Testis (tissue), 3 donors: ENCODE results near the gene EXOC8. TPM values are rescaled to one million over a fixed set of nuclear protein-coding genes. Genes with fewer than 3 reads are reported as not detected.

Experiments
- DNase-seq: peaks from one replicate; pipeline ENCODE4 v3.0.0-alpha.2; 2019
- H3K27ac ChIP-seq, 2 donors: fragments of 200-600 bp; sonication (generic); one replicate each; pipeline ENCODE4 v1.5.1; 2019
- H3K27me3 ChIP-seq: fragments of 200-600 bp; sonication (generic); one replicate; pipeline ENCODE4 v1.5.1; 2019
- H3K36me3 ChIP-seq: fragments of 200-600 bp; sonication (generic); one replicate; pipeline ENCODE4 v1.5.1; 2017; ENCODE audit warnings: low read depth; ENCODE audit errors: missing control alignments
- H3K4me1 ChIP-seq: fragments of 200-600 bp; sonication (generic); one replicate; pipeline ENCODE4 v1.5.1; 2019
- H3K4me3 ChIP-seq, 2 donors: fragments of 200-600 bp; sonication (generic); one replicate each; pipeline ENCODE4 v1.5.1; 2017 to 2019
- H3K9me3 ChIP-seq: fragments of 200-600 bp; sonication (generic); one replicate; pipeline ENCODE4 v1.5.1; 2017
- POLR2A ChIP-seq: fragments of 450-650 bp; IDR thresholded peaks from one replicate; pipeline ENCODE4 v1.6.1; 2017; ENCODE audit warnings: antibody characterized with exemption, mild to moderate bottlenecking, moderate library complexity
- WGBS, 2 donors: methylation state at CpG; one replicate each; pipeline ENCODE4 v1.1.5; 2018; 5-methylcytosine and 5-hydroxymethylcytosine counted together
- intact Hi-C: fragments of 100-400 bp; cut with DNase I; formaldehyde crosslinking; loops from one replicate; pipeline ENCODE4 v1.15.1; 2023; ENCODE audit warnings: low total_unique reads
- polyA plus RNA-seq: library from polyadenylated mRNA; stranded (reverse); fragments of 350-450 nt; fragmentation: Illumina TruSeq; extraction: RNeasy Lipid Tissue Mini Kit (QIAGEN cat#74804); gene quantifications from one replicate; pipeline ENCODE4 v1.2.3, GENCODE V29; 2014; ENCODE audit warnings: low read depth, low replicate concordance; ENCODE audit not compliant: insufficient read depth
- total RNA-seq, 2 donors: library from RNA; depleted of rRNA; stranded (reverse); fragments of >200 nt; gene quantifications; one replicate each; pipeline ENCODE4 v1.2.3, GENCODE V29; 2016
- TF ChIP-seq, protein P1 (sequence below), 3 experiments: fragments of 450-650 bp in 2 of 3; fragments of 200-600 bp in 1 of 3; sonication (generic) in 1 of 3; IDR thresholded peaks; one replicate each; pipeline ENCODE4 v1.5.1; 2016 to 2019; ENCODE audit warnings: antibody characterized with exemption in 3 of 3, mild to moderate bottlenecking in 2 of 3, moderate library complexity in 1 of 3

EXOC8 gene
- total and polyA plus RNA-seq, 3 donors from 2014 or later: 9.3 to 14.7 (median 13.9) TPM

DNA sequence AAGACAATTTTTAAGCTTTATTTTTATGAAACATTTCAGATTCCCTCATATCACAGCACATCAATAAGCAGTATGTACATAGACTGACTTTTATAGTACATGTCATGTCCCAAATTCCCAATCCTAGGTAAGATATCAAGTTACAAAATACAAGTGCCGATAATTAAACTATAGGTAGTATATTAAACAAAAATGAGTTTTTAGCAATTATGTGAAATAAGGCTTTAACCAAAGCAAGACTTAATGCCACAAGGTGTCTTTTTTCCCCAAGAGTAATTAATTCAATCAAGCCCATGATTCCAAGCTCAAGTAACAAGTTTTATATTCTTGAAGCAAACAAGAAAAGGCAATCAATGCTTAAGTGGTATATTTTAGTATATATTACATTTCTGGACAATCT lies 4.9 kb downstream of the EXOC8 start:
- no peak overlapping the region for H3K27ac ChIP-seq
- no peaks in the 10 kb centered on the region for H3K27me3 ChIP-seq
- WGBS, 2 donors: 96 to 100% methylated on average over 1 of the region's 1 CpG
- H3K36me3 ChIP-seq: no peaks in the 10 kb centered on the region
- no peak for DNase-seq
- H3K9me3 ChIP-seq: no peaks in the 10 kb centered on the region
- intact Hi-C loops: no loop called here
- TF ChIP-seq POLR2A: no peak
- TF ChIP-seq, protein P1, sequence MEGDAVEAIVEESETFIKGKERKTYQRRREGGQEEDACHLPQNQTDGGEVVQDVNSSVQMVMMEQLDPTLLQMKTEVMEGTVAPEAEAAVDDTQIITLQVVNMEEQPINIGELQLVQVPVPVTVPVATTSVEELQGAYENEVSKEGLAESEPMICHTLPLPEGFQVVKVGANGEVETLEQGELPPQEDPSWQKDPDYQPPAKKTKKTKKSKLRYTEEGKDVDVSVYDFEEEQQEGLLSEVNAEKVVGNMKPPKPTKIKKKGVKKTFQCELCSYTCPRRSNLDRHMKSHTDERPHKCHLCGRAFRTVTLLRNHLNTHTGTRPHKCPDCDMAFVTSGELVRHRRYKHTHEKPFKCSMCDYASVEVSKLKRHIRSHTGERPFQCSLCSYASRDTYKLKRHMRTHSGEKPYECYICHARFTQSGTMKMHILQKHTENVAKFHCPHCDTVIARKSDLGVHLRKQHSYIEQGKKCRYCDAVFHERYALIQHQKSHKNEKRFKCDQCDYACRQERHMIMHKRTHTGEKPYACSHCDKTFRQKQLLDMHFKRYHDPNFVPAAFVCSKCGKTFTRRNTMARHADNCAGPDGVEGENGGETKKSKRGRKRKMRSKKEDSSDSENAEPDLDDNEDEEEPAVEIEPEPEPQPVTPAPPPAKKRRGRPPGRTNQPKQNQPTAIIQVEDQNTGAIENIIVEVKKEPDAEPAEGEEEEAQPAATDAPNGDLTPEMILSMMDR (IDR thresholded peaks at IDR 0.05): no peak
- H3K4me1 ChIP-seq: peaks cover 28% of the 10 kb centered on the region
- no peak overlapping the region for H3K4me3 ChIP-seq

DNA sequence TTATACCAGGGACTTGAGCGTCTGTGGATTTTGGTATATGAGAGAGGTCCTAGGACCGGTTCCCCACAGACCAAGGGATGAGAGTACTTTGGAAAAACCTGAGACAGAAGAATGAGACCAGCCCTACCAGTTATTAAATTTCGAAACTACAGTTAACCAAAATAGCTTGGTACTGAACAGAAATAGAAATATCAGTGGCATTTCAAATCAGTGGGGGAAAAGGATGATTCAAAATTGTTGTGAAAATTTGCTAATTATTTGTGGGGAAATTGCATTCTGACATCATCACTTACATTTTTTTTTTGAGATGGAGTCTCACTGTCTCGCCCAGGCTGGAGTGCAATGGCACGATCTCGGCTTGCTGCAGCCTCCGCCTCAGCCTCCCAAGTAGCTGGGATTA lies 8.2 kb downstream of the EXOC8 start:
- 74 to 78% methylated on average over 7 of the region's 7 CpGs for WGBS, 2 donors
- no peaks in the 10 kb centered on the region for H3K36me3 ChIP-seq
- no peak for TF ChIP-seq POLR2A
- TF ChIP-seq, protein P1 (IDR thresholded peaks at IDR 0.05): no peak

DNA sequence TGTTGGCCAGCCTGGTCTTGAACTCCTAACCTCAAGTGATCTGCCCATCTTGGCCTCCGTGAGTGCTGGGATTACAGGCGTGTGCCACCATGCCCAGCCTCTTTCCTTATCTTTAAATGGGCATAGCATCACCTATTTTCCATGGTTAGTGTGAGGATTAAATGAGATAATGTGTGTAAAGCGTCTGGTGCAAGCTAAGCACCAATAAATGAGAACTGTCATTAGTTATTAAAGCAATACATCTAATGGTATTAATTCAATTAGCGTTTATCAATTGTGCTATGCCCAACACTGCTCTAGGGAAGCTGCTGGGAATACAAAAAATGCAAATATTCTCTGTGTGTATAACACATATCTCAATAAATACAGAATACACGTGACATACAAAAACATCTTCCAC lies 10.0 kb downstream of the EXOC8 start:
- TF ChIP-seq, protein P1 (IDR thresholded peaks at IDR 0.05): no peak
- no peak for TF ChIP-seq POLR2A
- intact Hi-C loops: no loop called here
- H3K36me3 ChIP-seq: no peaks in the 10 kb centered on the region
- H3K27me3 ChIP-seq: no peaks in the 10 kb centered on the region
- no peak for DNase-seq
- 73 to 74% methylated on average over 5 of the region's 5 CpGs for WGBS, 2 donors
- H3K27ac ChIP-seq: no peak overlapping the region
- H3K4me1 ChIP-seq: no peaks in the 10 kb centered on the region
- no peaks in the 10 kb centered on the region for H3K9me3 ChIP-seq
- no peak overlapping the region for H3K4me3 ChIP-seq

More for the DNA sequence above, 8.2 kb downstream of the EXOC8 start:
- intact Hi-C loops: no loop called here
- H3K4me1 ChIP-seq: peaks cover 5% of the 10 kb centered on the region
- no peak overlapping the region for H3K4me3 ChIP-seq
- no peak overlapping the region for H3K27ac ChIP-seq
- H3K9me3 ChIP-seq: no peaks in the 10 kb centered on the region
- DNase-seq: no peak
- H3K27me3 ChIP-seq: no peaks in the 10 kb centered on the region

DNA sequence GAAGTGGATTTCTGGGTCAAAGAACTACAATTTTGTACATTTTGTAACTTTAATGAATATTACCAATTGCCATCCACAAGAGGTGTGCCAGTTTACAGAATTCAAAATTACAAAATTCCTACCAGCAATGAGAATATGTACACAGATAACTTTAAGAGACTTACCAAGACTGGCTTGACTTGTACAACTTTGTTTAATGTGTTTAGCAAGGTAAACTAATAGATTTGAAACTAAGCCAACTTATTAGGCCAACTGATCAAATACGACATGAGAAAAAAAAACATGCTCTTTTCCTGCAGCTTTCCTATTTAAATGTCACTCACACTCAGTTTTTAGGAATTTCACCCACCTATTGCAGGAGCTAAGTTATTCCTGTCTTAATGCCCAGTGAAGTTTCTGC lies 11.4 kb downstream of the EXOC8 start:
- intact Hi-C loops: no loop called here
- Histone ChIP-seq H3K4me1 (no peaks in the 10 kb centered on the region), H3K27ac (no peak overlapping the region), H3K9me3 (no peaks in the 10 kb centered on the region), H3K36me3 (no peaks in the 10 kb centered on the region), H3K27me3 (no peaks in the 10 kb centered on the region), H3K4me3 (no peak overlapping the region)
- TF ChIP-seq, protein P1 (IDR thresholded peaks at IDR 0.05): no peak
- TF ChIP-seq POLR2A: no peak
- DNase-seq: no peak
- 82 to 90% methylated on average over 1 of the region's 1 CpG for WGBS, 2 donors

DNA sequence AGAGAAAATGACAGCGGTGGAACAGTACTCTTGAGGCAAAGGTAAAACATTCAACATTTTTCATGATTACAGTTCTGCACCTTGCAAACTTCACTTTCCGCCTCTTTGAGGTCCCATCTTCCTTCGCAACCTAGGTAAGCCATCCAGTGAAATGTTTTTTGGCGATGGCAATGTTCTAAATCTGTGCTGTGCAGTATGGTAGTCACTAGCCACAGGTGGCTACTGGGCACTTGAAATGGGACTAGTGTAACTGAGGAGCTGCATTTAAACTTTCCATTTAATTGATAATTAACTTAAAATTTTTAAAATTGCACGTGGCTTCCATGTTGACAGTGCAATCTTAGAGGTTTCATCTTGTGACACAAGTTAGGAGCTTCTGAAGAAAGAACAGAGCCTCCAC lies 13.0 kb downstream of the EXOC8 start:
- intact Hi-C loops: no loop called here
- no peak overlapping the region for H3K4me3 ChIP-seq
- H3K27ac ChIP-seq: no peak overlapping the region
- DNase-seq: no peak
- no peak for TF ChIP-seq POLR2A
- TF ChIP-seq, protein P1 (IDR thresholded peaks at IDR 0.05): no peak
- no peaks in the 10 kb centered on the region for H3K27me3 ChIP-seq
- H3K4me1 ChIP-seq: no peaks in the 10 kb centered on the region
- no peaks in the 10 kb centered on the region for H3K36me3 ChIP-seq
- WGBS, 2 donors: 84 to 86% methylated on average over 5 of the region's 5 CpGs
- no peaks in the 10 kb centered on the region for H3K9me3 ChIP-seq
